HG02938 (cell line): ENCODE data around the gene IFNGR1.

Source experiments
- ATAC-seq: cut with Tn5 transposase; IDR thresholded peaks from one replicate; pipeline ENCODE4 v1.9.1; 2021; ENCODE audit warnings: mild to moderate bottlenecking, moderate library complexity; ENCODE audit not compliant: unreplicated experiment

The IFNGR1 gene

DNA sequence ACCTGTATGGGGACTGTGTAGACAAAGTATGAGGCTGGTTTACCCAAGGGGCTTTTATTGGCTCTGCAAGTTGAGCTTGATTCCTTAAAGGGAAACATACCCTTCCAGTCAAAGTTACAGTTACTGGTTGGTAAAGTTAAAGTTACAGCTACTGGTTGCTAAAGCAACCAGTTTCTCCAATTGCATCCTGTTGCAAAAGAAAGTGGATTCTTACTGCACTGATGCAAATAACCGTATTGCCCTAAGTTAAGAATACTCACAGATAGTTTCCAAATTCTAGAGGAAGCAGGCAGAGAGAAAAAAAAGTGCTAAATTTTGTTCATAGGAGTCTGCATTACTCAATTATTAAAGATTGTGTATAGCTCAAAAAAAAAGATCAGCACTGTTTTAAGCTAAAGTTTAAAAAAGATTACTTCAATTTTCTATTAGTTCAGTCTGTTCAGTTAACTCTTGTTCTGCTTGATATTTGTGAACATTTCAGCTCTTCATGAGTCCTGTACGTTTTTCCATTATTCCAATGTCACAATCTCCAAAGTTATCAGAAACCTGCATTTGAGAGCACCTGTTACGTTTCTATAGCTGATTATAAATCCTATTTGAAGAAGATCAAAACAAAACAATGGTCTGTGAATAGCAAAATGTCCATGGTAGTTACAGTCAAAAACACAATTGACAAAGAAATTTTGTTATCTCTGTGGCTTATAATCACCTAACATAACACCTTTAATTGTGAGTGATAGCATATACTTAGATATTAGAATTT, 37.1 kb downstream of the IFNGR1 start:
- ATAC-seq = no peak

- ATAC-seq = no peak
Measured at GRCh38 chr6:137177611-137178010, 41.6 kb downstream of the IFNGR1 start.

DNA sequence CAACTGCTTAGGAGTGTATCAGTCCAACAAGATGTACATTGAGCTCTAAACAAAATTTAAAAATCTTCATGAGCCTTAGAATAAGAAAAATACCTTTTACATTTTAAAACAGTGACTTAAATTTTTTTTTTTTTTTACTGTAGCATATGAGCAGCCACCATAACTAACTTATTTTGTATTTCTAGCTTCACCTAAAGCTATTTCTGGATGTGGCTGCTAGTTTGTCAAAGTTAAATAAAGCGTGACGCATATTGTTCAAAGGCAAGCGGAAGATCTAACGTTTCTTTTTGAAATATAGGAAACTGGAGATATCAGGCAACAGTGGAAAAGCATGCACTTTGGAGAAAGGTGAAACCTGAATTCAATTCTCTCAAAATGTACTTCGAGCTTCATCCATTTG, 42.5 kb downstream of the IFNGR1 start:
- ATAC-seq = no peak

- ATAC-seq = no peak
Measured at GRCh38 chr6:137175868-137176245, 43.3 kb downstream of the IFNGR1 start.

- no peak for ATAC-seq
Measured at GRCh38 chr6:137175157-137175867, 43.9 kb downstream of the IFNGR1 start.

- ATAC-seq = no peak
Measured at GRCh38 chr6:137173501-137173900, 45.7 kb downstream of the IFNGR1 start, which contains the start of gene IL22RA2. Gene IL22RA2 (minus strand): TSS chr6:137173644. CDS start chr6:137161749, 11,895 bp downstream.

DNA sequence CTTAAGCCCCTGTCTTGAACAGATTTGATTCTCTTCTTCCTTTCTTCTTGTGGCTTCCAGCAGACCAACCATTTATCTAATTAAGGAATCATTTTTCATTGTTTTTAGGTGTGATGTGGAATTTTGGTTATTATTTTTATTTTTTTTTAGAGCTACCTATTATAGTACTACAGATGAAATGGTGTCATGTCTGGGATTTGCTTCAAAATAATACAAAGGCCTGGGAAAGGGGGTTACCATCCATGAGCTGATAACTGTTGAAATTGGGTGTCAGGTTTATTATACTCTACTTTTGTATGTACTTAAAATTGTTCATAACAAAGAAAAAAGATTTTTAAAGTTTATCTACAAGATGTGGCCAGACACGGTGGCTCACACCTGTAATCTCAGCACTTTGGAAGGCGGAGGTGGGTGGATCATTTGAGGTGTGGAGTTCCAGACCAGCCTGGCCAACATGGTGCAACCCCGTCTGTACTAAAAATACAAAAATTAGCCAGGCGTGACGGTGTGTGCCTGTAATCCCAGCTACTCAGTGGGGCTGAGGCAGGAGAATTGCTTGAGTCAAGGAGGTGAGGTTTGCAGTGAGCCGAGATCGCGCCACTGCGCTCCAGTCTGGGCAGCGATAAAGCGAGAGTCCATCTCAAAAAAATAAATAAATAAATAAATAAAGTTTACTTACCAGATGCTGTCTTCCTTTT, 46.3 kb downstream of the IFNGR1 start:
- ATAC-seq = no peak

DNA sequence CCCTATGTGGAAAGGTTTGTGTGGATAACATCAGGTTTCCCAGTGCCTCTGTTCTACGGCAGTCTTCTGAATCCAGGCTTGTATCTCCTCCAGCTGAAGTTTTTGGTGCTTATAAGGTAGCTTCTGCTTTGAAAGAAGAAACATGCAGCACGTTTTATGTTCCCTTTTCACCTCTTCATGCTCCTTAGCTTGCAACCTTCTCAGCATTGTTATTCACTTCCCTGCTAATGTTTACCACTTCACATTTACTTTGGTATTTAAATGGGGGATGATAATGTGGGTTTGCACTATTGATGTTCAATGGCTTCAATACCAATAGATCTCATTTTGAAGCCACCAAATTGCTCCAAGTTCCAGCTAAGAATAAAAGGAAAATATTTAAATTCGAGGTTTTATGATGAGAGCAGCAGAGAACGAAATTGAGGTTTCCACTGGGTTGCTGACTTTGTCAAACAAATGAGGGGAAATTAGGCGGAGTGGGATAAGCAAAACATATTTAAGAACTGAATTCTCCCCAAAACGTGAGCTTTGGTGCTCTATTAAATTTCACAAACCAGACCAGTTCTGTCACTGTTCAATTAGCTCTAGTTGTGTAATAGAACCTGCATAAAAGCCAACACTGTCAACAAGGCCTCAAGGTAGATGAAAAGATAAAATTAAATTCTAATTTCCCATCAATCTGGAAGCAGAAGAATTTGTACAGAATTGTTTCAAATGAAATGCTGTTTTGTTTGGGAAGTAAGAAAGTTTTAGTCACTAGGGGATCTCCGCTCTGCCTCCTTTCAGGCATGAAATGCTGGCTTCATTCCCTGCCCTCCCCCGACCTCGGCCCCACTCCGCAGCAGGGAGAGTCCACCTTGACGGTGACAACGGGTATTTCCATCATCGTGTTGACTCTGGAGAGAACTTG, 47.1 kb downstream of the IFNGR1 start:
- no peak for ATAC-seq

- no peak for ATAC-seq
Measured at GRCh38 chr6:137171053-137171374, 48.2 kb downstream of the IFNGR1 start.

GRCh38 chr6:137170266-137171052, 48.7 kb downstream of the IFNGR1 start:
- no peak for ATAC-seq

- no peak for ATAC-seq
Measured at GRCh38 chr6:137167702-137168377, 51.3 kb downstream of the IFNGR1 start.

DNA sequence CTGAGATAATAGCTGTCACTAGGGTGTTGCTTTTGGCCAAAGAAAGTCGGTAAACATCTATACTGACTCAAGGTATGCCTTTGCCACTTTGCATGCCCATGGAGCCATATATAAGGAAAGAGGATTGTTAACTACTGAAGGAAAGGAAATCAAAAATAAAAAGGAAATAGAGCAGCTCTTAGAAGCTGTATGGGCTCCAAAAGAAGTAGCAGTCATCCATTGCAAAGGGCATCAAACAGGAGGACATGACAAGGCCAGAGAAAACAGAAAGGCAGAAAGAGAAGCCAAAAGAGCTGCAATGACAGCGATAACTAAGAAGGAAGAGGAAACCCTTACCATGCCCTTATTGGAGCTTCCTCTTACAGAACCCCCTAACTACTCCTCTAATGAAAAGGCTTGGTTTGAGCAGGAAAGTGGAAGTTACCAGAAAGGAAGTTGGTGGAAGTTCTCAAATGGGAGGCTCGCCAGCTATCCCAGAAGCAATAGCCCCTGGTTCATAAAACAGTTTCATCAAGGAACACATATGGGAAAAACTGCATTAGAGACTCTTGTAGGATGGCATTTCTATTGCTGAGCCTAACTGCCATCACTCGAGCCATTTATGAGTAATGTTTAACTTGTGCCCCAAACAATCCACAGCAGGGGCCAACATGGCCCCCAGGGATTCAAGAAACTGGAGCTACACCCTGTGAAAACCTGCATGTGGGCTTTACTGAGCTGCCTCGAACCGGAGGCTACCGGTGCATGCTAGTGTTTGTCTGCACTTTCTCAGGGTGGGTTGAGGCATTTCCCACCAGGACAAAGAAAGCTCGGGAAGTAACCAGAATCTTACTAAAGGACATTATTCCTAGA, 52.7 kb downstream of the IFNGR1 start:
- peak; percentile 12 for ATAC-seq

- peak; percentile 52 for ATAC-seq
Measured at GRCh38 chr6:137165375-137166246, 53.6 kb downstream of the IFNGR1 start.

- ATAC-seq = no peak
Measured at GRCh38 chr6:137163732-137164318, 55.4 kb downstream of the IFNGR1 start.

DNA sequence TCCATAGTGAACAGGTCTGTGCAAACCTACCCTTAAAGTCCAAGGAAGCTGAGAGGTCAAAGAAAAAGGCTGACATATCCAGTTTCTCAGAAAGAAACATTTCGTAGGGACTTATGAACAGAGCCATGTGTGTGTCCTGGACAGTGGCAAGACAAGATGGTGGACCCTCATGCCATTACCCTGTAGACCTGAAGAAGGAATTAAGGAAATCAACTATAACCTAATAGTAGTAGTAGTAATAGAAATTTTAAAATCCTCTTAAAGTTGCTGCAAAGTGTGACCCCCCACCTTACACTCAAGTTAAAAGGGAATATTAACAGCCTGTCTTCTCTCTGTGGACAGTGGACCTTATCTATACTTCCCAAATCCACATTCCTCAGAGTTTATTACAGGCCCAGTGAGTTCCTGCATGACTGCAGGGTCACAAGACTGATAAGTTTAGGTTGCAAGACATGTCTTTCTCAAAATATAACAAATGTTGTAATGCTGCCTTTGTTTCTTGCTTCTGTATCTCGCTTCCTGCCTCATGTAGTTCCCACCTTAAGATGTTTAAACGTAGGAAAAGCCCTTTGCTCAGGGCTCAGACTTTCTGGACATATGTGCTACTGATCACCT, 56.4 kb downstream of the IFNGR1 start:
- no peak for ATAC-seq

GRCh38 chr6:137161949-137162348, 57.2 kb downstream of the IFNGR1 start:
- ATAC-seq = no peak

DNA sequence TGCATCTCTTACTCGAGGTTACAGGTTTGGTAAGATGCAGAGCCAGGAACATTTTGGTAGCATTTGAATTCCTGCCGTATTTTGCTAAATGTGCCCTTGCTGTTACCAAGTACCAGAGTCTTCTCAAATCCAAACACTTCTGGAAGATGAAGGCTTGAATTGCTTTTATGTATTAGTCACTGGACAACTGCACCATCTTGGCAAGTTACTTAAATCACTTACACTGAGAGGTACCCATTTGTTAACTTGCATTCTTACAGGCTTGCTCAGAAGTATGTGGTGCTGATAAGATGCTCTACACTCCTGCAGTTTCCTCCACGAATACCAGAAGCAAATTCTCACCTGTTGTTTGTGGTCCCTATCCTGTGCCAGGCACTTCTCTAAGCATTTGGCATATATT, 58.4 kb downstream of the IFNGR1 start:
- ATAC-seq = no peak
